Stimulated activated CD8-positive, alpha-beta memory T cell treated with anti-CD3 and anti-CD28 coated beads, Interleukin-15, amount 100 ng/mL, for 24 hours (primary cell): ENCODE results near the gene DPEP2.
"Not testable (repeated sequence)": the region's sequence is repeated elsewhere in the genome, so short reads cannot be mapped to it uniquely, and the experiment has no call there.

Source experiments
- DNase-seq: peaks from one replicate; pipeline ENCODE4 v3.0.0-alpha.2; 2020; ENCODE audit warnings: low read depth

Gene DPEP2

GRCh38 chr16:67954421-67955196 is 44.7 kb downstream of the DPEP2 start:
- DNase-seq, result no peak

GRCh38 chr16:67953641-67954375 is 45.5 kb downstream of the DPEP2 start:
- DNase-seq, result no peak

- no peak for DNase-seq
Observed at GRCh38 chr16:67951485-67951884, 47.8 kb downstream of the DPEP2 start.

GRCh38 chr16:67950335-67950843 is 48.9 kb downstream of the DPEP2 start:
- DNase-seq, result no peak

GRCh38 chr16:67949645-67950044 is 49.6 kb downstream of the DPEP2 start:
- no peak for DNase-seq

GRCh38 chr16:67948015-67948414 is 51.3 kb downstream of the DPEP2 start:
- no peak for DNase-seq

- DNase-seq, result no peak
Observed at GRCh38 chr16:67946966-67947558, 52.2 kb downstream of the DPEP2 start.

- DNase-seq, result no peak
Observed at GRCh38 chr16:67946128-67946569, 53.1 kb downstream of the DPEP2 start.

GRCh38 chr16:67945392-67945933 is 53.8 kb downstream of the DPEP2 start:
- no peak for DNase-seq

GRCh38 chr16:67944690-67945391 is 54.4 kb downstream of the DPEP2 start:
- DNase-seq, result no peak

- no peak for DNase-seq
Observed at GRCh38 chr16:67943619-67944504, 55.4 kb downstream of the DPEP2 start, which contains the start of gene LCAT. Gene LCAT (minus strand): TSS chr16:67944120. CDS start chr16:67944101, 19 bp downstream.

GRCh38 chr16:67943256-67943618 is 56.0 kb downstream of the DPEP2 start:
- DNase-seq, result no peak

GRCh38 chr16:67942510-67943255 is 56.6 kb downstream of the DPEP2 start:
- DNase-seq, result no peak

GRCh38 chr16:67942200-67942509 is 57.1 kb downstream of the DPEP2 start:
- no peak for DNase-seq

GRCh38 chr16:67941469-67942199 is 57.6 kb downstream of the DPEP2 start:
- DNase-seq, result no peak

GRCh38 chr16:67940446-67941089 is 58.7 kb downstream of the DPEP2 start:
- no peak for DNase-seq

GRCh38 chr16:67939507-67940445 is 59.5 kb downstream of the DPEP2 start:
- DNase-seq, result no peak

- not testable (repeated sequence) for DNase-seq
Observed at GRCh38 chr16:67937713-67938112, 61.6 kb downstream of the DPEP2 start.
